K562 (cell line): ENCODE results near the gene MMP23B. TPM values are rescaled to one million over a fixed set of nuclear protein-coding genes. Genes with fewer than 3 reads are reported as not detected.

Experiments used
- ATAC-seq: fragments of 200-7000 bp; cut with Tn5 transposase; 3 replicates; pipeline ENCODE4 v1.9.1; 2020; ENCODE audit warnings: moderate library complexity
- BruUV-seq: library from RNA; stranded (reverse); fragments of 400-500 nt; replicated peaks from 2 replicates; lab custom pipeline; 2021; lab: Mats Ljungman, UMichigan
- CTCF ChIA-PET: fragments of 300-600 bp; formaldehyde crosslinking; extraction: SDS; loops from one replicate; lab custom pipeline; 2021; ENCODE audit warnings: low intra/inter-chr PET ratio; lab: Yijun Ruan, JAX
- POLR2A ChIA-PET: fragments of 300-600, 350-650 bp; sonication (Branson Sonifier 250); formaldehyde crosslinking; extraction: SDS; loops from one replicate; lab custom pipeline; 2021; ENCODE audit warnings: antibody characterized with exemption, inconsistent platforms; lab: Yijun Ruan, JAX
- DNase-seq, 4 experiments: peaks; one replicate each; pipeline versions ENCODE4 v3.0.0 to v3.0.0-alpha.2; 2011 to 2018; ENCODE audit warnings: low spot score in 3 of 4, mixed read lengths in 3 of 4; ENCODE audit errors: extremely low read depth in 1 of 4
- FAIRE-seq: peaks from 2 replicates; lab custom pipeline; 2011; peaks lifted over from hg19 to GRCh38; lab: Jason Lieb, UNC
- H2AFZ ChIP-seq: 2 replicates; pipeline ENCODE4 v1.6.0; 2011; ENCODE audit warnings: low read depth, low read length, control low read depth, inconsistent platforms
- H3K27ac ChIP-seq: fragments of 200-600 bp; 3 replicates; pipeline ENCODE4 v1.8.0; 2011; ENCODE audit warnings: low read depth, mild to moderate bottlenecking, control low read depth, inconsistent platforms, low read length, moderate library complexity, mixed read lengths; ENCODE audit errors: extremely low read depth
- H3K27me3 ChIP-seq, 2 experiments: fragments of 300-600 bp in 1 of 2; 2 replicates in 1 of 2; 3 replicates in 1 of 2; pipeline versions ENCODE4 v1.6.0 to v1.8.0; 2011; ENCODE audit warnings: inconsistent platforms in 2 of 2, low read length in 2 of 2, mild to moderate bottlenecking in 1 of 2, mixed read lengths in 1 of 2, moderate library complexity in 1 of 2; ENCODE audit not compliant: control insufficient read depth in 2 of 2, insufficient read depth in 2 of 2
- H3K36me3 ChIP-seq: fragments of 300-600 bp; 3 replicates; pipeline ENCODE4 v1.8.0; 2011; ENCODE audit warnings: mild to moderate bottlenecking, low read length, inconsistent platforms; ENCODE audit not compliant: control insufficient read depth, insufficient read depth
- H3K4me1 ChIP-seq, 2 experiments: fragments of 200-600 bp in 1 of 2; replicated peaks in 1 of 2; 2 replicates in 1 of 2; 3 replicates in 1 of 2; pipeline versions ENCODE4 v1.5.1 to v1.8.0; 2011; ENCODE audit warnings: inconsistent platforms in 2 of 2, low read length in 2 of 2, mild to moderate bottlenecking in 1 of 2, mixed read lengths in 1 of 2, moderate library complexity in 1 of 2; ENCODE audit not compliant: control insufficient read depth in 2 of 2, insufficient read depth in 2 of 2
- H3K4me2 ChIP-seq: 2 replicates; pipeline ENCODE4 v1.6.1; 2011; ENCODE audit warnings: low read length, control low read depth, inconsistent platforms, mixed read lengths; ENCODE audit not compliant: insufficient read depth
- H3K4me3 ChIP-seq: fragments of 200-600 bp; sonication (generic), shearing (Covaris generic); 2 replicates; pipeline ENCODE4 v1.5.1; 2016; ENCODE audit warnings: control low read depth, inconsistent platforms
- H3K79me2 ChIP-seq: fragments of 200-600 bp; 3 replicates; pipeline ENCODE4 v1.8.0; 2011; ENCODE audit warnings: low read length, inconsistent platforms; ENCODE audit not compliant: control insufficient read depth, insufficient read depth
- H3K9ac ChIP-seq, 2 experiments: 2 replicates each; pipeline versions ENCODE4 v1.6.0 to v1.6.1; 2011; ENCODE audit warnings: low read depth in 2 of 2, low read length in 2 of 2, control low read depth in 1 of 2, inconsistent platforms in 1 of 2, mild to moderate bottlenecking in 1 of 2, mixed read lengths in 1 of 2; ENCODE audit not compliant: insufficient read depth in 1 of 2
- H3K9me1 ChIP-seq: one replicate; pipeline ENCODE4 v1.6.0; 2011; ENCODE audit warnings: inconsistent platforms, mild to moderate bottlenecking, low read length, moderate library complexity; ENCODE audit not compliant: control insufficient read depth, insufficient read depth
- H3K9me3 ChIP-seq: replicated peaks from 2 replicates; pipeline ENCODE4 v1.5.1; 2011; ENCODE audit warnings: low read depth, low read length, inconsistent platforms; ENCODE audit not compliant: control insufficient read depth, insufficient read depth
- H4K20me1 ChIP-seq: replicated peaks from 2 replicates; pipeline ENCODE4 v1.6.1; 2011; ENCODE audit warnings: low read length, inconsistent platforms, mixed read lengths; ENCODE audit not compliant: control insufficient read depth, insufficient read depth
- IFI16 ChIP-seq: fragments of 250-450 bp; sonication (Bioruptor Pico); IDR thresholded peaks from 2 replicates; pipeline ENCODE4 v2.1.2; 2022; ENCODE audit warnings: mild to moderate bottlenecking, inconsistent platforms
- MXD1 ChIP-seq: fragments of 250-450 bp; sonication (Bioruptor Pico); IDR thresholded peaks from 2 replicates; pipeline ENCODE4 v1.8.0; 2021; ENCODE audit warnings: borderline replicate concordance, mild to moderate bottlenecking, moderate library complexity; ENCODE audit not compliant: poor library complexity, severe bottlenecking
- NFYB ChIP-seq: IDR thresholded peaks from 2 replicates; pipeline ENCODE4 v1.6.1; 2011; ENCODE audit warnings: mild to moderate bottlenecking, moderate library complexity; ENCODE audit not compliant: insufficient read length; ENCODE audit errors: extremely low read depth
- PTTG1 ChIP-seq: fragments of 450-650 bp; IDR thresholded peaks from 2 replicates; pipeline ENCODE4 v1.6.1; 2016; ENCODE audit warnings: low read depth, mild to moderate bottlenecking, missing genetic modification characterization, missing compliant biosample characterization
- RBM39 ChIP-seq: fragments of 200-400 bp; formaldehyde crosslinking; optimal IDR thresholded peaks from 2 replicates; pipeline ENCODE3; 2018; ENCODE audit warnings: low read depth, low read length
- ZFX ChIP-seq: sonication (generic); formaldehyde crosslinking; IDR thresholded peaks from 2 replicates; pipeline ENCODE4 v1.8.0; 2022; ENCODE audit warnings: mild to moderate bottlenecking, missing genetic modification reagents, moderate library complexity
- ZMIZ1 ChIP-seq, 2 experiments: fragments of 150-350 bp in 1 of 2; IDR thresholded peaks; 2 replicates each; pipeline ENCODE4 v1.6.1; 2012 to 2016; ENCODE audit warnings: low read depth in 2 of 2, low read length in 2 of 2, mild to moderate bottlenecking in 1 of 2, moderate library complexity in 1 of 2
- ZNF655 ChIP-seq: fragments of 250-450 bp; sonication (Bioruptor Pico); IDR thresholded peaks from 2 replicates; pipeline ENCODE4 v1.5.0; 2021
- WGBS: fragments of 100-300 bp; shearing (Covaris generic); methylation state at CpG from one replicate; pipeline ENCODE4 v1.1.6; 2016; ENCODE audit warnings: low coverage, mixed read lengths; ENCODE audit not compliant: insufficient coverage; ENCODE audit errors: missing lambda C conversion rate; 5-methylcytosine and 5-hydroxymethylcytosine counted together
- in situ Hi-C: fragments of 300-500 bp; cut with MboI; formaldehyde crosslinking; loops from 4 replicates; pipeline ENCODE4 v1.15.0; 2018; ENCODE audit warnings: inconsistent platforms, mixed read lengths
- intact Hi-C: fragments of 100-400 bp; cut with micrococcal nuclease; formaldehyde crosslinking; loops from 2 replicates; pipeline ENCODE4 v1.14.2; 2022
- polyA plus RNA-seq, 8 experiments: library from polyadenylated mRNA; depleted of rRNA in 4 of 8; stranded (reverse) in 5 of 8; unstranded in 3 of 8; fragments of >200 nt; fragmentation: Nextera tagmentation in 2 of 8; fragmentation: Illumina TruSeq in 1 of 8; extraction: Ambion mirVana in 2 of 8; extraction: Trizol in 1 of 8; gene quantifications; 2 replicates each; pipeline versions ENCODE4 v1.2.1 to v1.2.3, GENCODE V29; 2011 to 2014; ENCODE audit warnings: inconsistent platforms in 1 of 8, missing spikeins in 1 of 8
- total RNA-seq, 7 experiments: library from RNA; depleted of rRNA in 6 of 7; stranded (reverse); fragments of >200 nt in 6 of 7; fragmentation: Illumina TruSeq in 2 of 7; extraction: Trizol in 2 of 7; gene quantifications; 2 replicates each; pipeline versions ENCODE4 v1.2.1 to v1.2.3, GENCODE V29; 2011 to 2021; ENCODE audit warnings: low replicate concordance in 1 of 7

Gene MMP23B
- total and polyA plus RNA-seq, 9 of the 15 experiments (the other 6 are each of a cell fraction or from before 2014, with no cell fraction given) = 0.28 to 1.2 (median 0.41) TPM; not detected in 5

GRCh38 chr1:1625404-1625775 is 6.6 kb upstream of the MMP23B start:
- DNase-seq = no peak
- FAIRE-seq = no peak
- in situ Hi-C loops (no loop called here), intact Hi-C loops (no loop called here)
- Histone ChIP-seq H3K27me3 (no peaks in the 10 kb centered on the region), H3K4me2 (no peak overlapping the region), H3K36me3 (no peaks in the 10 kb centered on the region), H3K4me3 (no peak overlapping the region), H3K9me3 (no peaks in the 10 kb centered on the region), H3K27ac (no peak overlapping the region), H4K20me1 (peaks cover 5% of the 10 kb centered on the region; the same call in 1 of the 2 replicates), H2AFZ (no peak overlapping the region)
- no TSS peak for BruUV-seq
- CTCF ChIA-PET = no interaction called here
- 79% methylated on average over 14 of the region's 28 CpGs for WGBS
- TF ChIP-seq RBM39 (no peak), PTTG1 (tag) (no peak), MXD1 (CRISPR knock-in tag) (no peak), NFYB (no peak), IFI16 (CRISPR knock-in tag) (no peak), ZFX (CRISPR knock-in tag) (0 out of 2 replicates have a peak, but pooled peaks have one; percentile 24), ZMIZ1 (IDR thresholded peaks at IDR 0.05; ENCODE audit: low read depth in 2 of 2, low read length in 2 of 2) (no peak), ZNF655 (CRISPR knock-in tag) (no peak)
- TF ChIP-seq, all 486 proteins: peak for 1
- POLR2A ChIA-PET = interaction anchor here (1.2 to 1.6 kb wide), 2 partner anchors 10 to 22 kb away, joined by 3 to 4 read pairs; partner anchors contain the start of gene MIB2
- ATAC-seq = no peak
- H3K9me1 ChIP-seq = no peaks in the 10 kb centered on the region
- peaks cover 0 to 90% of the 10 kb centered on the region in 2 experiments; a peak in 3 of 5 replicates for H3K4me1 ChIP-seq
- peak overlapping the region in 1 of 2 experiments; percentile 69; a peak in 1 of 4 replicates for H3K9ac ChIP-seq
- H3K79me2 ChIP-seq = no peaks in the 10 kb centered on the region
